CD4-positive, alpha-beta memory T cell (primary cell): ENCODE results near the gene CACNA1G. TPM values are rescaled to one million over a fixed set of nuclear protein-coding genes. Genes with fewer than 3 reads are reported as not detected.

ENCODE experiments used
- CTCF ChIA-PET: fragments of 350-600 bp; sonication (Branson Sonifier 250); formaldehyde crosslinking; loops from one replicate; lab custom pipeline; 2021; ENCODE audit warnings: inconsistent platforms; ENCODE audit not compliant: partially characterized antibody; lab: Charles Lee
- POLR2A ChIA-PET: fragments of 350-600 bp; sonication (Branson Sonifier 250); formaldehyde crosslinking; loops from one replicate; lab custom pipeline; 2021; ENCODE audit not compliant: partially characterized antibody; lab: Charles Lee
- DNase-seq, 5 donors: peaks; one replicate each; pipeline versions ENCODE4 v3.0.0 to v3.0.0-alpha.2; 2020 to 2022; ENCODE audit warnings: mixed read lengths in 1 of 5
- H3K27ac ChIP-seq: one replicate; pipeline ENCODE4 v1.7.0; 2013; ENCODE audit warnings: low read depth, low read length
- H3K27me3 ChIP-seq: 2 replicates; pipeline ENCODE4 v1.7.0; 2013; ENCODE audit warnings: mild to moderate bottlenecking, low read length, moderate library complexity; ENCODE audit not compliant: insufficient read depth
- H3K36me3 ChIP-seq: 2 replicates; pipeline ENCODE4 v1.7.0; 2013; ENCODE audit warnings: mild to moderate bottlenecking, low read length, moderate library complexity; ENCODE audit not compliant: insufficient read depth
- H3K4me1 ChIP-seq: 2 replicates; pipeline ENCODE4 v1.7.0; 2013; ENCODE audit warnings: mild to moderate bottlenecking, low read length, moderate library complexity; ENCODE audit not compliant: insufficient read depth
- H3K4me3 ChIP-seq, 2 donors: one replicate each; pipeline ENCODE4 v1.7.0; 2013; ENCODE audit warnings: low read length in 2 of 2, mild to moderate bottlenecking in 1 of 2
- H3K9me3 ChIP-seq, 2 donors: one replicate each; pipeline ENCODE4 v1.7.0; 2013; ENCODE audit warnings: low read length in 2 of 2, control low read depth in 1 of 2; ENCODE audit not compliant: control insufficient read depth in 1 of 2
- H3K27ac Mint-ChIP-seq, 7 donors: one replicate each; pipeline ENCODE4 v1.8.0; 2020 to 2021; ENCODE audit warnings: mixed read lengths in 7 of 7, mild to moderate bottlenecking in 6 of 7, inconsistent platforms in 3 of 7, moderate library complexity in 3 of 7
- H3K27me3 Mint-ChIP-seq, 2 donors: one replicate each; pipeline ENCODE4 v1.8.0; 2020 to 2021; ENCODE audit warnings: mixed read lengths in 2 of 2
- H3K36me3 Mint-ChIP-seq, 2 donors: one replicate each; pipeline ENCODE4 v1.8.0; 2020 to 2021; ENCODE audit warnings: mixed read lengths in 2 of 2, inconsistent platforms in 1 of 2, mild to moderate bottlenecking in 1 of 2
- H3K4me1 Mint-ChIP-seq, 4 donors: one replicate each; pipeline ENCODE4 v1.8.0; 2020 to 2021; ENCODE audit warnings: mixed read lengths in 4 of 4, mild to moderate bottlenecking in 1 of 4
- H3K4me3 Mint-ChIP-seq, 8 donors: one replicate each; pipeline ENCODE4 v1.8.0; 2020 to 2021; ENCODE audit warnings: mixed read lengths in 8 of 8, mild to moderate bottlenecking in 7 of 8, moderate library complexity in 6 of 8, inconsistent platforms in 3 of 8
- H3K9me3 Mint-ChIP-seq, 8 donors: one replicate each; pipeline ENCODE4 v1.8.0; 2020 to 2021; ENCODE audit warnings: mixed read lengths in 8 of 8, mild to moderate bottlenecking in 5 of 8, inconsistent platforms in 3 of 8, moderate library complexity in 1 of 8
- intact Hi-C: fragments of 100-400 bp; cut with micrococcal nuclease; formaldehyde crosslinking; loops from one replicate; pipeline ENCODE4 v1.15.1; 2023
- polyA plus RNA-seq, 2 donors: library from polyadenylated mRNA; unstranded; fragments of 300-500 nt; fragmentation: Illumina TruSeq; gene quantifications; one replicate each; pipeline ENCODE4 v1.2.3, GENCODE V29; 2021
- total RNA-seq, 2 experiments: library from RNA; stranded (reverse); gene quantifications; one replicate each; pipeline ENCODE4 v1.2.3, GENCODE V29; 2021

CACNA1G gene
- total and polyA plus RNA-seq, 4 experiments from 2014 or later: not detected

DNA sequence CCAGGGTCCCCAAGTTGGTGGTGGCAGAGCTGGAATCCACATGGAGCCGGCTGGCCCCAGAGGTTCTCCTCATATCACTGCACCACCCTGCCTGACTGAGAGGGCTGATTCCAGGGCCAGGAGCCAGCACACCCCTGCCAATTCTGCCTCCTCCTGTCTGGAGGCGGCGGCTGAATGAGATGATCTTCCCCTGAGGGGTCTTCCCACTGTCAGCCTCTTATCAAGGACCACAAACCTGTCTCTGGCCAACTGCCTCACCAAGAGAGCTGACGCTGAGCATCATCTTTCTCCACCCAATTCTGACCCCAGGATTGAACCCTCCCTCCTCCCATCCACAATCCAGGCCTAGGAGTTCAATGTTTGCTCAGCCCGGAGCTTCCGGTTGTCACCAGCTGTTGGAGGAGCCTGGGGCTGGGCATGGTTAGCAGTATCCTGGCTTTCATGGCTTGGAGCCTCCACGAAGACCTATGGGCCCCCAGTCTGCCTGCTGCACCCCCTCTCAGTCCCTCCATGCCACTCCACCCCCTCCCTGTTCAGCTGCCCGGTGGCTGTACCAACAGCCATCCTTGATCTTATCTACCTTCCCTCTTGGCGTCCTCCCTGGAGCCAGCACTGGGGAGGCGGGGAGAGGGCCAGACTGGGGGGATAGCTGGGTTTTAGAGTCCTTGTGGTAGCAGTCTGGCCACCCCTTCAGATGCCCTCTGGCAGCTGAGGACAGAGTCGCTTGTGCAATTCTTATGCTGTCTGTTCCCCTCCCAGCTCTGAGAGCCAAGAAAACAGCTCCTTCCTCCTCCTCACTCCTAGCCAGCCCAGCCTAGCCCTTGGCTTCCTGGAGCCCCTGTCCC is 99.7 kb downstream of the CACNA1G start:
- H3K36me3 Mint-ChIP-seq: no peaks in the 10 kb centered on the region
- ChIA-PET POLR2A (no interaction called here), CTCF (no interaction called here)
- H3K9me3 Mint-ChIP-seq: peaks cover 0 to 2% (median 0%) of the 10 kb centered on the region in 8 donors
- peak overlapping the region in 1 of 7 donors; percentile 85 for H3K27ac Mint-ChIP-seq
- no peaks in the 10 kb centered on the region for H3K36me3 ChIP-seq
- no peaks in the 10 kb centered on the region for H3K27me3 Mint-ChIP-seq
- no peak overlapping the region for H3K4me3 ChIP-seq
- H3K4me1 Mint-ChIP-seq: peaks cover 7 to 13% (median 8%) of the 10 kb centered on the region in 4 donors
- H3K4me3 Mint-ChIP-seq: no peak overlapping the region
- H3K27me3 ChIP-seq: no peaks in the 10 kb centered on the region
- no peak overlapping the region for H3K27ac ChIP-seq
- H3K4me1 ChIP-seq: peaks cover 6% of the 10 kb centered on the region
- DNase-seq: no peak
- H3K9me3 ChIP-seq: no peaks in the 10 kb centered on the region
- intact Hi-C loops: no loop called here

DNA sequence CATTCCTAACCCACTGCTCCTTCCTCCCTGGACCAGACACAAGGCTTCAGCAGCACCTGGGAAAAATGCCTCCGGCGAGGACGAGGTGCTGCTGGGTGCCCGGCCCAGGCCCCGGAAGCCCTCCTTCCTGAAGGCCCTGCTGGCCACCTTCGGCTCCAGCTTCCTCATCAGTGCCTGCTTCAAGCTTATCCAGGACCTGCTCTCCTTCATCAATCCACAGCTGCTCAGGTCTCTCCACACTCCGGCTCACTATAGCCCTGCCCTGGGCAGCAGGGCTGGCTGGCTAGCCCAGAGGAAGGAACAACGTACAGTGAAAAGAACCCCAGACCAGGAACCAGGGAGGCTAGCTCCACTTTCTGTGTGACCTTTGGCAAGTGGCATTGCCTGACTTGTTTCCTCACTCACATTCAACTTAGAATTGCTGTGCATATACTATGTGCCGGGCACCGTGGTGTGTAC is 100.4 kb downstream of the CACNA1G start:
- Mint-ChIP-seq H3K9me3 (no peaks in the 10 kb centered on the region), H3K36me3 (no peaks in the 10 kb centered on the region), H3K27me3 (no peaks in the 10 kb centered on the region), H3K27ac (peak overlapping the region in 1 of 7 donors; percentile 85), H3K4me1 (peaks cover 7 to 13% (median 8%) of the 10 kb centered on the region in 4 donors), H3K4me3 (no peak overlapping the region)
- Histone ChIP-seq H3K27ac (no peak overlapping the region), H3K36me3 (no peaks in the 10 kb centered on the region), H3K9me3 (no peaks in the 10 kb centered on the region), H3K27me3 (no peaks in the 10 kb centered on the region), H3K4me1 (peaks cover 6% of the 10 kb centered on the region), H3K4me3 (no peak overlapping the region)
- ChIA-PET POLR2A (no interaction called here), CTCF (no interaction called here)
- DNase-seq: no peak
- intact Hi-C loops: no loop called here

DNA sequence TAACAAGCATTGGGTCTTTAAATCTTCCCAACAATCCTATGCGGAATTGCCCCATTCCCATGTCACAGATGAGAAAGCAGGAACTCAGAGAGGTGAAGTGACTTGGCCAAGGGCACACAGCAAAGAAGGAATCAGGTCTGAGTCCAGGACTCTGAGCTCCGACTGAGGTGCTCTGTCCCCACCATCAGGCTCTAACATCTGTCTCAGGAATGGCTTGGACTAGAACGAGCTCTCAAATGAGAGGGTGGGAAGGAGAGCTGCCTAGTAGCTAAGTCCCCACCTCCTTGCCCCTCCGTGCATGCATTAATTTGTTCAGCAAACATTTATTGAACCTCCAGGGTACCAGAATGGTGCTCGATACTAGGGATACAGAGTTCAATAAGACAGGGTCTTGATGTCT is 100.8 kb downstream of the CACNA1G start:
- no peak for DNase-seq
- Mint-ChIP-seq H3K27me3 (no peaks in the 10 kb centered on the region), H3K4me1 (peaks cover 7 to 13% (median 8%) of the 10 kb centered on the region in 4 donors), H3K36me3 (no peaks in the 10 kb centered on the region), H3K9me3 (no peaks in the 10 kb centered on the region), H3K27ac (peak overlapping the region in 1 of 7 donors; percentile 24), H3K4me3 (no peak overlapping the region)
- no peaks in the 10 kb centered on the region for H3K36me3 ChIP-seq
- POLR2A ChIA-PET: no interaction called here
- intact Hi-C loops: no loop called here
- H3K4me1 ChIP-seq: peaks cover 6% of the 10 kb centered on the region
- no peak overlapping the region for H3K4me3 ChIP-seq
- CTCF ChIA-PET: no interaction called here
- H3K27me3 ChIP-seq: no peaks in the 10 kb centered on the region
- H3K9me3 ChIP-seq: no peaks in the 10 kb centered on the region
- H3K27ac ChIP-seq: no peak overlapping the region

DNA sequence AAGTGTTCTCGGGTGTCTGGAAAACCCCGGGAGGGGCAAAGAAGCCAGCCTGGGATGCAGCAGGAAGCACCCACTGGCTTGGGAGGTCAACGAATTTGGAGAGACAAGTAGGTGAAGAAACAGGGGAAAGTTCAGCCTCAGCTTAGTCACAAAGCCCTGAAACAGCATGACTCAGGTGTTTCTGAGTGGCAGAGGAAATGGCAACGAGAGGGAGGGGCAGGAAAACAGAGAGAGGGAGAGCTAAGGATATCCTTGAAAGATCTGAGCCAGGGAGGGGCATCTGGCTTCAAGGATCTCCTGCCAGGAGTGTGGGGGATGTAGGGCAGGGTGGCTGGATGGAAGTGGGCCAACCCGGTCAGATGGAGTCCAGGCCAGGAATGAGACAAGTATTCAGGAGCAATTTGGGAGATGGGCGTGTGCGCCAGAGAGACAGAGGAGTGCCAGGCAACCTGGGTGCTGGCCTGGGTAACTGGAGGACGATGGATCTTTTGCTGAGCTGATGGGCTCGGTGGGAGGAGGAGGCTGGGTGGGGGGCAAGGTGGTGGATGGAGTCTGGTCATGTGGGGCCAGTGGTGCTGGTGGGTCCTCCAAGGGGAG is 101.4 kb downstream of the CACNA1G start:
- peak overlapping the region in 1 of 7 donors; percentile 58 for H3K27ac Mint-ChIP-seq
- ChIA-PET POLR2A (no interaction called here), CTCF (no interaction called here)
- peaks cover 6% of the 10 kb centered on the region for H3K4me1 ChIP-seq
- H3K27ac ChIP-seq: no peak overlapping the region
- H3K27me3 Mint-ChIP-seq: no peaks in the 10 kb centered on the region
- H3K4me3 ChIP-seq: no peak overlapping the region
- H3K36me3 ChIP-seq: no peaks in the 10 kb centered on the region
- H3K9me3 ChIP-seq: no peaks in the 10 kb centered on the region
- no peaks in the 10 kb centered on the region for H3K27me3 ChIP-seq
- intact Hi-C loops: no loop called here
- no peaks in the 10 kb centered on the region for H3K36me3 Mint-ChIP-seq
- peak overlapping the region in 1 of 8 donors; percentile 39 for H3K4me3 Mint-ChIP-seq
- H3K4me1 Mint-ChIP-seq: peaks cover 7 to 13% (median 8%) of the 10 kb centered on the region in 4 donors
- no peak for DNase-seq
- no peaks in the 10 kb centered on the region for H3K9me3 Mint-ChIP-seq

DNA sequence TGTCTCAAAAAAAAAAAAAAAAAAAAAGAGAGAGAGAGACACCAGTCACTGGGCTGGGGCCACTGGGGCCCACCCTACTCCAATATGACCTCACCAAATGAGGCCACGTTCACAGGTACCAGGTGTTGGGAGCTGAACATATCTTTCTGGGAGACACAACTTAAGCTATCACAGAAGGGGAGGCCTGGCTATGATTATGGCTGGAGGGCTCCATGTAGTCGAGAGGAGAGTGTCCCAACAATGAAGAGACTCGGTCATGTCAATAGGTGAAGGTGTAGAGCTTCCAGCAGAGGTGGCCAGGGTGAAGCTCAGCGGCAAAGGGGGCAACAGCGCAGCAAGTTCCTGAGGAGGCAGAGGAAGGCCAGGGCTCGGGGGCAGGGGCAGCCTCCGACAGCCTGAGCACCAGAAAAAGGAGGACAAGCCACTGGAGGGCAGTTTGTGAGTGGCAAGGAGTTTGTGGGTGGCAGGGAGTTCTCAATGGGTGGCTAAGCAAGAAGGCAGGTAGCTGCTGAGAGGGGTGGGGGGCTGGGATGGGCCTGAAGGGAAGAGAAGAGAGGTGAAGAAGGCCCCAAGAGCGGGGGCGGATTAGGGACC is 102.2 kb downstream of the CACNA1G start:
- Mint-ChIP-seq H3K9me3 (no peaks in the 10 kb centered on the region), H3K36me3 (no peaks in the 10 kb centered on the region), H3K4me3 (no peak overlapping the region), H3K27ac (no peak overlapping the region), H3K4me1 (peaks cover 7 to 13% (median 9%) of the 10 kb centered on the region in 4 donors), H3K27me3 (no peaks in the 10 kb centered on the region)
- H3K4me3 ChIP-seq: no peak overlapping the region
- CTCF ChIA-PET: no interaction called here
- H3K4me1 ChIP-seq: peaks cover 6% of the 10 kb centered on the region
- intact Hi-C loops: no loop called here
- H3K9me3 ChIP-seq: no peaks in the 10 kb centered on the region
- POLR2A ChIA-PET: interaction anchor here (0.5 kb wide), 1 partner anchor 14 kb away, joined by 3 read pairs; no protein-coding TSS in a partner anchor
- H3K36me3 ChIP-seq: no peaks in the 10 kb centered on the region
- no peak overlapping the region for H3K27ac ChIP-seq
- no peaks in the 10 kb centered on the region for H3K27me3 ChIP-seq
- DNase-seq: no peak

DNA sequence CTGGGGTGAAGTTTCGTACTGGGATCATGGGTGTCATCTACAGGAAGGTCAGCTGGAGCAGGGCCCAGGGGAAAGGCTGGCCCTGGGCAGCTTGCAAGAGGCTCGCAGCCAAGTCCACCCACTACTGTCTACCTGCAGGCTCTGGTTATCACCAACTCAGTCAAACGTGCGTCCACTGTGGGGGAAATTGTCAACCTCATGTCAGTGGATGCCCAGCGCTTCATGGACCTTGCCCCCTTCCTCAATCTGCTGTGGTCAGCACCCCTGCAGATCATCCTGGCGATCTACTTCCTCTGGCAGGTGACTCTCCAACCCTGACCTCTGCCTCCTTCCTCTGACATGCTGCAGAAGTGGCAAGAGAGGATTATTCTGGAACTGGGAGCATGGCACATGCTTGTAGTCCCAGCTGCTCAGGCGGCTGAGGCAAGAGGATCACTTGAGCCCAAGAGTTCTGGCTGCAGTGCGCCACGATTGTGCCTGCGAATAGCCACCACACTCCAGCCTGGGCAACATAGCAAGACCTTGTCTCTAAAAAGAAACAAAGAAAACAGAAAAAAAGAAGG is 103.4 kb downstream of the CACNA1G start:
- Histone ChIP-seq H3K4me1 (peaks cover 6% of the 10 kb centered on the region), H3K9me3 (no peaks in the 10 kb centered on the region), H3K36me3 (no peaks in the 10 kb centered on the region), H3K27ac (no peak overlapping the region), H3K4me3 (no peak overlapping the region), H3K27me3 (no peaks in the 10 kb centered on the region)
- no peak for DNase-seq
- ChIA-PET POLR2A (no interaction called here), CTCF (no interaction called here)
- H3K36me3 Mint-ChIP-seq: no peaks in the 10 kb centered on the region
- H3K27me3 Mint-ChIP-seq: no peaks in the 10 kb centered on the region
- intact Hi-C loops: no loop called here
- peaks cover 7 to 13% (median 10%) of the 10 kb centered on the region in 4 donors for H3K4me1 Mint-ChIP-seq
- no peak overlapping the region for H3K4me3 Mint-ChIP-seq
- no peak overlapping the region for H3K27ac Mint-ChIP-seq
- no peaks in the 10 kb centered on the region for H3K9me3 Mint-ChIP-seq
